ENCODE results near the gene TSKS.

The TSKS gene

GRCh38 chr19:49696865-49697264 lies 66.2 kb downstream of the TSKS start:
- no peak for TF ChIP-seq CTCF (conservative IDR thresholded peaks at IDR 0.05; ENCODE audit: low read depth, low read length)
- Histone ChIP-seq H3K27ac (no peak overlapping the region), H3K36me3 (ENCODE audit: insufficient read depth) (no peaks in the 10 kb centered on the region), H3K9ac (no peak overlapping the region), H4K20me1 (ENCODE audit: insufficient read depth) (no peaks in the 10 kb centered on the region), H3K27me3 (ENCODE audit: insufficient read depth, low read depth) (peaks cover 4% of the 10 kb centered on the region; the same call in 1 of the 2 replicates), H3K79me2 (ENCODE audit: insufficient read depth, low read depth) (no peaks in the 10 kb centered on the region), H3K4me3 (IDR thresholded peaks at IDR 0.05; ENCODE audit: insufficient read depth, low read depth, low read length) (no peak overlapping the region), H2AFZ (ENCODE audit: low read depth) (no peak overlapping the region), H3K4me1 (ENCODE audit: low read depth, poor library complexity, severe bottlenecking) (no peaks in the 10 kb centered on the region), H3K4me2 (no peak overlapping the region)

- no peaks in the 10 kb centered on the region for H3K4me1 ChIP-seq (ENCODE audit: low read depth, poor library complexity, severe bottlenecking)
These were observed 67.0 kb downstream of the TSKS start for GRCh38 chr19:49696115-49696514.

GRCh38 chr19:49692147-49692506 lies 71.0 kb downstream of the TSKS start:
- Histone ChIP-seq H3K4me3 (IDR thresholded peaks at IDR 0.05; ENCODE audit: insufficient read depth, low read depth, low read length) (no peak overlapping the region), H3K27ac (no peak overlapping the region), H2AFZ (ENCODE audit: low read depth) (no peak overlapping the region)

More at GRCh38 chr19:49696115-49696514, 67.0 kb downstream of the TSKS start:
- no peak overlapping the region for H2AFZ ChIP-seq (ENCODE audit: low read depth)
- H3K79me2 ChIP-seq (ENCODE audit: insufficient read depth, low read depth), result no peaks in the 10 kb centered on the region
- H3K4me3 ChIP-seq (IDR thresholded peaks at IDR 0.05; ENCODE audit: insufficient read depth, low read depth, low read length), result no peak overlapping the region
- no peaks in the 10 kb centered on the region for H4K20me1 ChIP-seq (ENCODE audit: insufficient read depth)
- H3K27ac ChIP-seq, result no peak overlapping the region
- no peak overlapping the region for H3K4me2 ChIP-seq
- H3K9ac ChIP-seq, result no peak overlapping the region
- TF ChIP-seq CTCF (conservative IDR thresholded peaks at IDR 0.05; ENCODE audit: low read depth, low read length), result no peak
- H3K27me3 ChIP-seq (ENCODE audit: insufficient read depth, low read depth), result peaks cover 2% of the 10 kb centered on the region; the same call in 1 of the 2 replicates
- no peaks in the 10 kb centered on the region for H3K36me3 ChIP-seq (ENCODE audit: insufficient read depth)

GRCh38 chr19:49691243-49692146 lies 71.6 kb downstream of the TSKS start:
- Histone ChIP-seq H4K20me1 (ENCODE audit: insufficient read depth) (no peaks in the 10 kb centered on the region), H3K27me3 (ENCODE audit: insufficient read depth, low read depth) (no peaks in the 10 kb centered on the region), H3K79me2 (ENCODE audit: insufficient read depth, low read depth) (no peaks in the 10 kb centered on the region), H3K4me2 (peak overlapping the region; percentile 43; the same call in 1 of the 2 replicates), H2AFZ (ENCODE audit: low read depth) (peak overlapping the region; percentile 42; the same call in 1 of the 2 replicates), H3K4me1 (ENCODE audit: low read depth, poor library complexity, severe bottlenecking) (no peaks in the 10 kb centered on the region), H3K36me3 (ENCODE audit: insufficient read depth) (no peaks in the 10 kb centered on the region), H3K4me3 (IDR thresholded peaks at IDR 0.05; ENCODE audit: insufficient read depth, low read depth, low read length) (no peak overlapping the region), H3K9ac (no peak overlapping the region), H3K27ac (no peak overlapping the region)
- no peak for TF ChIP-seq CTCF (conservative IDR thresholded peaks at IDR 0.05; ENCODE audit: low read depth, low read length)

More at GRCh38 chr19:49692147-49692506, 71.0 kb downstream of the TSKS start:
- Histone ChIP-seq H3K79me2 (ENCODE audit: insufficient read depth, low read depth) (no peaks in the 10 kb centered on the region), H3K4me1 (ENCODE audit: low read depth, poor library complexity, severe bottlenecking) (no peaks in the 10 kb centered on the region), H3K9ac (no peak overlapping the region), H3K36me3 (ENCODE audit: insufficient read depth) (no peaks in the 10 kb centered on the region), H4K20me1 (ENCODE audit: insufficient read depth) (no peaks in the 10 kb centered on the region), H3K4me2 (no peak overlapping the region), H3K27me3 (ENCODE audit: insufficient read depth, low read depth) (no peaks in the 10 kb centered on the region)
- no peak for TF ChIP-seq CTCF (conservative IDR thresholded peaks at IDR 0.05; ENCODE audit: low read depth, low read length)
